GM15510 (cell line): Measurements from ENCODE around the gene GRM4.

ENCODE experiments used
- POLR2A ChIP-seq: IDR thresholded peaks from 3 replicates; pipeline ENCODE4 v1.6.1; 2011; ENCODE audit warnings: borderline replicate concordance; ENCODE audit not compliant: insufficient read length; ENCODE audit errors: extremely low read depth

The GRM4 gene

DNA sequence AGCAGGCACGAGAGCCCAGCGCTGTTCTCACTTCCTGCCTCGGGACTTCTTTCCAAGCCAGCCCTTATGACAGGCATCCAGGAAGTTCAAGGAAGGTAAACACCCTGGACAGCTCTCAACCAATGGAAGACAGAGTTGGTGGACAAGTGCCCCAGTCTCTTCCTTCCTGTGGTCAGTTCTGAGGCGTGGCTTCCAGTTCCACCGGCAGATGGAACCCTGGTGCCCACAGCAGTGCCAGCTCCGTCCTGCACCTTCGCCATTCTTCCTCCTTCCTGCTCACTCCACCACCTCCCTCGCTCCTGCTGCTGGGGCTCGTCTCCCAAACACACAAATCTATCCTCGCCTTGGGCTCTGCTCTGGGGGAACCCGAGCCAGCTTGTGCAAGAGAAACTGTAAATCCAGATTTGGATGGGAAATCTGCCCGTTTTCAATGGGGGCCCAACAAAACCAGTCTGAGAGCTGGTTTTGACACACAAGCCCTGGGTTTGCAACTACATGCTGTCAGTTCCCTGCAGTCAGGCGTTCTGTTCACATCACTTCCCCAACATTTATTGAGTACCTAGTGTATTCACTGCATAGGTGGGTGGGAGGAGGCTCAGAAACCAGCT is 162.7 kb downstream of the GRM4 start:
- TF ChIP-seq POLR2A, result no peak

GRCh38 chr6:33981861-33982260 is 164.0 kb downstream of the GRM4 start:
- TF ChIP-seq POLR2A, result no peak

DNA sequence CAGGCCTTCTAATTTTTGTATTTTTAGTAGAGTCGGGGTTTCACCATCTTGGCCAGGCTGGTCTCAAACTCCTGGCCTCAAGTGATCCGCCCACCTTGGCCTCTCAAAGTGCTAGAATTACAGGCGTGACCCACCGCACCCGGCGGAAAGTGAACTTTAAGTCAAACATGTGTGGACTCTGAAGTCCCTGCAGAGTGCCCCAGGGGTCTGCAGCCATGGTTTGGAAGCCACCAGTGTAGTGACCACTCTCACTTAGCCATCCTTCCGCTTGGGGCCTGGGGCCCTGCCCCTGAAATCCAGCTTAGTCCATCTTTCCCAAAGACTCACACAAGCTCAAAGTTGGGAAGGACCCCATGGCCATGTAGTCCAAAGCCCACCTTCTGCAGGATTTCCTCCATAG is 164.5 kb downstream of the GRM4 start:
- no peak for TF ChIP-seq POLR2A

GRCh38 chr6:33980176-33981175 is 165.4 kb downstream of the GRM4 start:
- no peak for TF ChIP-seq POLR2A

DNA sequence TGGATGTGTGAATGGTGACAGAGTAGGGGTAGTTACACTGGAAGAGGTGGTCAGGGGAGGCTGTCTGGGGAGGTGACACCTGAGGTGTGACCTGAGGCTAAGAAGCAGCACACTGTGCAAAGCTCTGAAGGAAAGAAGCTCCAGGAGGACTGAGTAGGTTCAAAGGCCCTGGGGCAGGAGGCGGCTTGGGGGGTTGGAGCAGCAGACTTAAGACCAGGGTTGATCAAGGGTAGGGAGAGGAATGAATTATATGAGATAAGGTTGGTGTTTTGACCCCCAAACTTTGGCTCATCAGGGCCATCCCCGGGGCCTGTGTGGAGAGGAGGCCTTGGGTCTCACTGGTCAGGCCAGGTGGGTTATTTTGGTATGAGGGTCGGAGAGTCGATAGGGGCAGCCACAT is 166.1 kb downstream of the GRM4 start:
- TF ChIP-seq POLR2A, result no peak

DNA sequence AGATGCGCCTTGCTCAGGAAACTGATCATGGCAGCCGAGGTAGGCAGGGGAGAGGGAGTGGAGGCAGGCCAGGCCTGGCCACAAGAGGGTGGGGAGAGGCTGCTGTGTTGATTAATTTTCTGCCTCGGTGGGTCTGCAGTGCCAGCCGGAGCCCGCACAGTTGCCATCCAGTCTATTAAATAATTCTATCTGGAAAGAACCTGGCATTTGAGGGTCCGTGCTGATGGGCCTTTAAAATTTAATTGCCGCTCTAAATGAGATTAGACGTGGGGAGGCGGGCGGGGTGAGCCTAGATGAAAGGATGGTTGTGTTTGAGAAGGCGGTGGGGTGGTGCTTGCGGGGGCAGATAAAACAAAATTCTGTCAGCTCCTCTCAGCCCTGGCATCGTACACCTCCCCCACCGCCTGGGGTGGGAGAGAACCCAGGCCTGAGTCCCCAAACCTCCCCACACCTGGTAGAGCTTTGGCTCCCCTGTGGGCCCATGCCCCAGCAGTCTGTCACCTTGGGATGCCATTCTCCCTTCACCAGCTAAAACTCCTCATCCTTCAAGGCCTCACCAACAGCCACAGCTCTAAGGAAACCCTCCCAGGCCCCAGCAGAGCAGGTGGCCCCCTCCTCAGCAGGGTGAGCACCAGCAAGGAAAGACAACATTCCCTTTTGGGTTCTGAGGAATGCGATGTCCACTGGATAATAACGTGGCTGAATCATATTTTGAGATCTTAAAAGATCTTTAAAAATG is 167.3 kb downstream of the GRM4 start:
- TF ChIP-seq POLR2A, result no peak

GRCh38 chr6:33977606-33978411 is 168.1 kb downstream of the GRM4 start:
- no peak for TF ChIP-seq POLR2A

- no peak for TF ChIP-seq POLR2A
Measured at GRCh38 chr6:33976437-33977360, 169.2 kb downstream of the GRM4 start.

DNA sequence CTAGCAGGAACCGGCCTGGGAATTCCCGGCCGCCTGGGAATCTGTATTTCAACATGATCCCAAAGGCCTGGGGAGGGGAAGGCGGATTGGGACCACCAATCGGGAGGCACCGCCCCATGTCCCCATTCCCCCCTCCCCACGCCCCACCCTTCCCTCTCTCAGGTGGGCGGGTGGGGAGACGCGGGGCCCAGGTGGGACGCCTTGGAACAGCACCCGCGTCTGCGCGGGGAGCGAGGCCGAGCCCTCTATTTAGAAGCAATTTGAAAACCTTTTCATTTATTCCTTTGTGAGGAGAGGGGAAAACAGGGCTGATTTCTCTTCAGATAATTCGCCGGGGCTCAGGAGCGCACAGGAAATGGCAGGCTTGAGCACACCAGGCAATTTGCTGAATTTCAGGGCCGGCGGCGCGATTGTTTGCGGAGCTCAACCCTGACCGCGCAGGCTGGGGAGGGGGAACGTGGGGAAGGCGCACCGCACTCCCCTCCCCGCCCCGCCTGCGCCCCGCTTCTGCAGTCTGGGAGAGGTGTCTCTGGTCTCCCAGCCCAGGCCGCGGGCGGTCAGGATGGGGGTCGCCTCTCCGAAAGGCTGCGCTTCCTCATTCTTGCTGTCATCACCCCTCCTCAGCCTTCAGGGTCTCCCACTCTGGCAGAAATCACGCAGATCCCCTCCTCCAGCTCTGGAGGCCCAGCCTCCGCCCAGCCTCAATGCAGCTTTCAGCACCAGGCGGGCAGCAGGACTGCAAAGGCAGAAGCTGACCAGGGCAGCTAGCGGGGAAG is 170.0 kb downstream of the GRM4 start:
- TF ChIP-seq POLR2A, result no peak

DNA sequence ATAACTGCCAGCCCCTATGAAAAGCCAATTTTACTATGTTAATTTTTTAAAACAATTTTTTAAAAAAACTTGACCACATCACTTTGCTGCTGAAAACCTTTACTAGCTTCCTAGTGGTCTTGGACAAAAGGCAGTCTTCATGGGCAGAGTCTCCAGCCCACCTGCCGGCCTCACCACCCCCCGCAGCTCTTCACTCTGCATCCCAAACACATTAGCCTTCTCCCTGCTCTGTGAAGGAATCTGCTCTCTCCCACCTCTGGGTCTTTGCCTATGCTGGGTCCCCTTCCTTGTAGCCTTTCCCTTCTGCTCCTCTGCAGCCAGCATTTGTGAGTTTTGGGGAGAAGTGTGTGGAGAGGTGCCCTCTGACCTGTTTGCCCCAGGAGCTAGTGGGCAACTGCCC is 171.4 kb downstream of the GRM4 start:
- TF ChIP-seq POLR2A, result no peak

GRCh38 chr6:33974030-33974429 is 171.9 kb downstream of the GRM4 start:
- TF ChIP-seq POLR2A, result no peak

GRCh38 chr6:33971580-33971979 is 174.3 kb downstream of the GRM4 start:
- TF ChIP-seq POLR2A, result no peak
